SK-N-SH treated with all-trans-retinoic acid at 6 μM for 48 hours (cell line): Measurements from ENCODE around the gene CNPY1.

Source experiments
- ATAC-seq: fragments of 200-7000 bp; cut with Tn5 transposase; 3 replicates; pipeline ENCODE4 v1.9.1; 2020; ENCODE audit warnings: mild to moderate bottlenecking, moderate library complexity
- ARNTL ChIP-seq: fragments of 450-650 bp; formaldehyde crosslinking; IDR thresholded peaks from 2 replicates; pipeline ENCODE4 v1.5.0; 2020; ENCODE audit warnings: low read depth, mild to moderate bottlenecking, moderate library complexity, borderline replicate concordance
- BACH2 ChIP-seq: fragments of 250-450 bp; sonication (Bioruptor Pico); IDR thresholded peaks from 2 replicates; pipeline ENCODE4 v1.9.0; 2021; ENCODE audit warnings: mild to moderate bottlenecking, borderline replicate concordance
- CSDC2 ChIP-seq: fragments of 250-450 bp; sonication (Bioruptor Pico); IDR thresholded peaks from 2 replicates; pipeline ENCODE4 v1.5.0; 2020; ENCODE audit warnings: mild to moderate bottlenecking, moderate library complexity
- GLIS3 ChIP-seq: fragments of 250-450 bp; sonication (Bioruptor Pico); IDR thresholded peaks from 2 replicates; pipeline ENCODE4 v1.5.0; 2020; ENCODE audit warnings: mild to moderate bottlenecking, moderate library complexity
- ISL1 ChIP-seq: fragments of 250-450 bp; sonication (Bioruptor Pico); IDR thresholded peaks from 2 replicates; pipeline ENCODE4 v2.1.2; 2022; ENCODE audit warnings: mild to moderate bottlenecking, moderate library complexity
- OSR1 ChIP-seq: fragments of 250-450 bp; sonication (Bioruptor Pico); IDR thresholded peaks from 2 replicates; pipeline ENCODE4 v1.8.0; 2022; ENCODE audit warnings: moderate library complexity, mild to moderate bottlenecking, inconsistent platforms
- PPARA ChIP-seq: fragments of 250-450 bp; sonication (Bioruptor Pico); IDR thresholded peaks from 2 replicates; pipeline ENCODE4 v1.5.0; 2020; ENCODE audit warnings: mild to moderate bottlenecking, borderline replicate concordance
- RARB ChIP-seq: fragments of 250-450 bp; sonication (Bioruptor Pico); IDR thresholded peaks from 2 replicates; pipeline ENCODE4 v1.8.0; 2021; ENCODE audit warnings: mild to moderate bottlenecking, moderate library complexity
- SNAI2 ChIP-seq: fragments of 250-450 bp; sonication (Bioruptor Pico); IDR thresholded peaks from 2 replicates; pipeline ENCODE4 v1.5.0; 2020; ENCODE audit warnings: mild to moderate bottlenecking, moderate library complexity
- TCF4 ChIP-seq: fragments of 250-450 bp; sonication (Bioruptor Pico); IDR thresholded peaks from 2 replicates; pipeline ENCODE4 v1.8.0; 2021; ENCODE audit warnings: mild to moderate bottlenecking, moderate library complexity, borderline replicate concordance
- ZC3H10 ChIP-seq: fragments of 250-450 bp; sonication (Bioruptor Pico); IDR thresholded peaks from 2 replicates; pipeline ENCODE4 v1.5.1; 2021; ENCODE audit warnings: mild to moderate bottlenecking, moderate library complexity
- ZFP3 ChIP-seq: fragments of 250-450 bp; sonication (Bioruptor Pico); IDR thresholded peaks from 2 replicates; pipeline ENCODE4 v1.5.0; 2020; ENCODE audit warnings: mild to moderate bottlenecking, moderate library complexity
- ZFP30 ChIP-seq: fragments of 450-650 bp; formaldehyde crosslinking; IDR thresholded peaks from 2 replicates; pipeline ENCODE4 v1.5.0; 2022; ENCODE audit warnings: mild to moderate bottlenecking, moderate library complexity
- ZNF70 ChIP-seq: fragments of 450-650 bp; formaldehyde crosslinking; IDR thresholded peaks from 2 replicates; pipeline ENCODE4 v1.5.0; 2020; ENCODE audit warnings: mild to moderate bottlenecking, moderate library complexity
- ZNF8 ChIP-seq: fragments of 450-650 bp; formaldehyde crosslinking; IDR thresholded peaks from 2 replicates; pipeline ENCODE4 v1.5.0; 2020; ENCODE audit warnings: mild to moderate bottlenecking, moderate library complexity
- TF ChIP-seq, protein P1 (sequence below): fragments of 250-450 bp; sonication (Bioruptor Pico); IDR thresholded peaks from 2 replicates; pipeline ENCODE4 v1.5.1; 2021; ENCODE audit warnings: mild to moderate bottlenecking, moderate library complexity
- TF ChIP-seq, protein P2 (sequence below): fragments of 250-450 bp; sonication (Bioruptor Pico); IDR thresholded peaks from 2 replicates; pipeline ENCODE4 v1.5.1; 2020; ENCODE audit warnings: low read depth, mild to moderate bottlenecking, moderate library complexity
- TF ChIP-seq, protein P3 (sequence below): fragments of 250-450 bp; sonication (Bioruptor Pico); IDR thresholded peaks from 2 replicates; pipeline ENCODE4 v1.8.0; 2021; ENCODE audit warnings: low read depth, mild to moderate bottlenecking, moderate library complexity, borderline replicate concordance
- TF ChIP-seq, protein P4 (sequence below): fragments of 250-450 bp; sonication (Bioruptor Pico); IDR thresholded peaks from 2 replicates; pipeline ENCODE4 v1.5.0; 2020; ENCODE audit warnings: mild to moderate bottlenecking, moderate library complexity
- TF ChIP-seq, protein P5 (sequence below): fragments of 250-450 bp; sonication (Bioruptor Pico); IDR thresholded peaks from 2 replicates; pipeline ENCODE4 v1.8.0; 2020; ENCODE audit warnings: mild to moderate bottlenecking, moderate library complexity, borderline replicate concordance

The CNPY1 gene

DNA sequence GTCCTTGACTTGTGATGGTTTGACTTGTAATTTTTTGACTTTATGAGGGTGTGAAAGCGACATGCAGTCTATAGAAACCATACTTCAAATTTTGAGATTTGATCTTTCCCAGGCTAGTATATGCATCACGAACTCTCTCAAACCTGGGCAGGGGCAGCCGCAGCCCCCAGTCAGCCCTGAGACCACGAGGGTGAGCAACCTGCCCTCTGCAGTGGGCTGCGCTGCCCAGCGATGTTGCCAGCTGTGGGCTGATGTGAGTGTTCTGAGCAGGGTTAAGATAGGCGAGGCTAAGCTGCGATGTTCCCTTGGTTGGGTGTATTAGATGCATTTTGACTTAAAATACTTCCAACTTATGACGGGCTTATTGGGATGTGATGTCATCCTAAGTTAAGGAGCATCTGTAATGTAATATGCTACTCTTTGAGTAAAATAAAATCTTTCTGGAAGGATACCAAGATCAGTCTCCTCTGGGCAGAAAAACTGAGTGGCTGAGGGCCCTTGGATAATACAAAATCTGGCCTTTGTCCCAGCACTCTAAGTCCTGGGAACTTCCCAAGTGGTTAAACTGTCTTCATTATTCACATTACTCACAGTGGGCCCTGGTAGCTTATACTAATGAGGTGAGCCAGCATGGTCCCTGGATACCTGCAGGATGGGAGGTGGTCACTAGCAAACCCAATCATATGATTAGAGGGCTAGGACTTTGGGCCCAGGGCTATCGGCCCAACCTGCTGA, 28.4 kb upstream of the CNPY1 start (continued):
- no peak for TF ChIP-seq ZNF70

DNA sequence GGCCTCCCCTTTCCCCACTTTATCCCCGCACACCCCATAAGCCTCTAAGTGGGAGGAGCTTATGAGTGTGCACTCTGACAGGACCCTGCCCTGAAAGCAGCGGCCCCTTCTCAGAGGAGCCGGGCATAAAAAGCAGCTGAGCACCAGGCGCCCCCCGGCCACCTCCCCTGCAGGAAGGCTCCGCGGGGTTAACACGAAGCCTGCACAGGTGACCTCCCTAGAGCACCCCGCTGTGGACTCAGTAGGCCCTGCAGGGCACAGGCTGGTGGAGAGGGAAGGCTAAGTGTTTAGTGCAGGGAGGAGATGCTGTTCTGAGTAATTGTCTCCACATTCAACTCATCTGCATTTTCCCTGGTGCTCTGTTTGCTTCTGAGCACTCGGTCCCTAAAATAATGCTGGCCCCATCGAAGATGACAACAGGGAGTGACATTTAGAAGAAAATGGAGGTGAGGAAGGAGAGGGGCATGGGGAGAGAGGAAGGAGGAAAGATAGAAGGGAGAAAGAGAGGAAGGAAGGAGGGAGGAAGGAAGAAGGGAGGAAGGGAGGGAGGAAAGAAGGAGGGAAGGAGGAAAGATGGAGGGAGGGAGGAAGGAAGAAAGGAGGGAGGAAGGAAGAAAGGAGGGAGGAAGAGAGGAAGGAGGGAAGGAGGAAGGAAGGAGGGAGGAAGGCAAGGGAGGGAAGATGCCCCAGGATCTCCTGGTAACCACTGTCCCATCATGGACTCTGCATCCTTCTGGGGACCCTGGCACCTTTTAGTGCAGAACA, 25.4 kb upstream of the CNPY1 start:
- TF ChIP-seq TCF4 (CRISPR knock-in tag) (no peak), ARNTL (CRISPR knock-in tag) (no peak), OSR1 (CRISPR knock-in tag) (no peak), ZFP30 (no peak), BACH2 (CRISPR knock-in tag) (no peak), ZNF8 (no peak), GLIS3 (CRISPR knock-in tag) (no peak), SNAI2 (CRISPR knock-in tag) (no peak), ISL1 (CRISPR knock-in tag) (no peak), ZNF70 (no peak), CSDC2 (CRISPR knock-in tag) (no peak), ZFP3 (CRISPR knock-in tag) (no peak), RARB (CRISPR knock-in tag) (no peak)
- TF ChIP-seq, protein P1, sequence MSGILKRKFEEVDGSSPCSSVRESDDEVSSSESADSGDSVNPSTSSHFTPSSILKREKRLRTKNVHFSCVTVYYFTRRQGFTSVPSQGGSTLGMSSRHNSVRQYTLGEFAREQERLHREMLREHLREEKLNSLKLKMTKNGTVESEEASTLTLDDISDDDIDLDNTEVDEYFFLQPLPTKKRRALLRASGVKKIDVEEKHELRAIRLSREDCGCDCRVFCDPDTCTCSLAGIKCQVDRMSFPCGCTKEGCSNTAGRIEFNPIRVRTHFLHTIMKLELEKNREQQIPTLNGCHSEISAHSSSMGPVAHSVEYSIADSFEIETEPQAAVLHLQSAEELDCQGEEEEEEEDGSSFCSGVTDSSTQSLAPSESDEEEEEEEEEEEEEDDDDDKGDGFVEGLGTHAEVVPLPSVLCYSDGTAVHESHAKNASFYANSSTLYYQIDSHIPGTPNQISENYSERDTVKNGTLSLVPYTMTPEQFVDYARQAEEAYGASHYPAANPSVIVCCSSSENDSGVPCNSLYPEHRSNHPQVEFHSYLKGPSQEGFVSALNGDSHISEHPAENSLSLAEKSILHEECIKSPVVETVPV, result no peak
- TF ChIP-seq, protein P2, sequence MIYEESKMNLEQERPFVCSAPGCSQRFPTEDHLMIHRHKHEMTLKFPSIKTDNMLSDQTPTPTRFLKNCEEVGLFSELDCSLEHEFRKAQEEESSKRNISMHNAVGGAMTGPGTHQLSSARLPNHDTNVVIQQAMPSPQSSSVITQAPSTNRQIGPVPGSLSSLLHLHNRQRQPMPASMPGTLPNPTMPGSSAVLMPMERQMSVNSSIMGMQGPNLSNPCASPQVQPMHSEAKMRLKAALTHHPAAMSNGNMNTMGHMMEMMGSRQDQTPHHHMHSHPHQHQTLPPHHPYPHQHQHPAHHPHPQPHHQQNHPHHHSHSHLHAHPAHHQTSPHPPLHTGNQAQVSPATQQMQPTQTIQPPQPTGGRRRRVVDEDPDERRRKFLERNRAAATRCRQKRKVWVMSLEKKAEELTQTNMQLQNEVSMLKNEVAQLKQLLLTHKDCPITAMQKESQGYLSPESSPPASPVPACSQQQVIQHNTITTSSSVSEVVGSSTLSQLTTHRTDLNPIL (CRISPR knock-in tag), result no peak
- TF ChIP-seq, protein P3, sequence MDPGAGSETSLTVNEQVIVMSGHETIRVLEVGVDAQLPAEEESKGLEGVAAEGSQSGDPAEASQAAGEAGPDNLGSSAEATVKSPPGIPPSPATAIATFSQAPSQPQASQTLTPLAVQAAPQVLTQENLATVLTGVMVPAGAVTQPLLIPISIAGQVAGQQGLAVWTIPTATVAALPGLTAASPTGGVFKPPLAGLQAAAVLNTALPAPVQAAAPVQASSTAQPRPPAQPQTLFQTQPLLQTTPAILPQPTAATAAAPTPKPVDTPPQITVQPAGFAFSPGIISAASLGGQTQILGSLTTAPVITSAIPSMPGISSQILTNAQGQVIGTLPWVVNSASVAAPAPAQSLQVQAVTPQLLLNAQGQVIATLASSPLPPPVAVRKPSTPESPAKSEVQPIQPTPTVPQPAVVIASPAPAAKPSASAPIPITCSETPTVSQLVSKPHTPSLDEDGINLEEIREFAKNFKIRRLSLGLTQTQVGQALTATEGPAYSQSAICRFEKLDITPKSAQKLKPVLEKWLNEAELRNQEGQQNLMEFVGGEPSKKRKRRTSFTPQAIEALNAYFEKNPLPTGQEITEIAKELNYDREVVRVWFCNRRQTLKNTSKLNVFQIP (CRISPR knock-in tag), result no peak
- TF ChIP-seq, protein P4, sequence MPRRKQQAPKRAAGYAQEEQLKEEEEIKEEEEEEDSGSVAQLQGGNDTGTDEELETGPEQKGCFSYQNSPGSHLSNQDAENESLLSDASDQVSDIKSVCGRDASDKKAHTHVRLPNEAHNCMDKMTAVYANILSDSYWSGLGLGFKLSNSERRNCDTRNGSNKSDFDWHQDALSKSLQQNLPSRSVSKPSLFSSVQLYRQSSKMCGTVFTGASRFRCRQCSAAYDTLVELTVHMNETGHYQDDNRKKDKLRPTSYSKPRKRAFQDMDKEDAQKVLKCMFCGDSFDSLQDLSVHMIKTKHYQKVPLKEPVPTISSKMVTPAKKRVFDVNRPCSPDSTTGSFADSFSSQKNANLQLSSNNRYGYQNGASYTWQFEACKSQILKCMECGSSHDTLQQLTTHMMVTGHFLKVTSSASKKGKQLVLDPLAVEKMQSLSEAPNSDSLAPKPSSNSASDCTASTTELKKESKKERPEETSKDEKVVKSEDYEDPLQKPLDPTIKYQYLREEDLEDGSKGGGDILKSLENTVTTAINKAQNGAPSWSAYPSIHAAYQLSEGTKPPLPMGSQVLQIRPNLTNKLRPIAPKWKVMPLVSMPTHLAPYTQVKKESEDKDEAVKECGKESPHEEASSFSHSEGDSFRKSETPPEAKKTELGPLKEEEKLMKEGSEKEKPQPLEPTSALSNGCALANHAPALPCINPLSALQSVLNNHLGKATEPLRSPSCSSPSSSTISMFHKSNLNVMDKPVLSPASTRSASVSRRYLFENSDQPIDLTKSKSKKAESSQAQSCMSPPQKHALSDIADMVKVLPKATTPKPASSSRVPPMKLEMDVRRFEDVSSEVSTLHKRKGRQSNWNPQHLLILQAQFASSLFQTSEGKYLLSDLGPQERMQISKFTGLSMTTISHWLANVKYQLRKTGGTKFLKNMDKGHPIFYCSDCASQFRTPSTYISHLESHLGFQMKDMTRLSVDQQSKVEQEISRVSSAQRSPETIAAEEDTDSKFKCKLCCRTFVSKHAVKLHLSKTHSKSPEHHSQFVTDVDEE (CRISPR knock-in tag), result no peak
- no peak for ATAC-seq

DNA sequence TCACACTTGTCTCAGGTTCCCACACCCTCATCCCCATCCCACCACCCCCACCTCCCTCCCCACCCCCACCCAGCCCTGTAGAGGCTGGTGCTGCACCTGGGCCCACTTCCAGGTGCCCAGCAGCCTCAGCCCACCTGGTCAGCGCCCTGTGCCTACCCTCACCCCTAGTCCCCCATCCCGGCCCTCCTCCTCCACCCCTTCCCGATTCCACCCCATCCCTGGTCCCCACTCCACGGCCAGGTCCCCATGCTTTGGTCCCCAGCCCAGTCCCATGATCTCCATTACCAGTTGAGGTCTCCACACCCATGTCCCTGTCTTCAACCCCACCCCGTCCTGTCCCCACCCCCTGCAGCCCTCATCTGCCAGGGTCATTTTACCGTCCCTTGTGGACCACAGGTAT, 24.6 kb upstream of the CNPY1 start:
- no peak for TF ChIP-seq PPARA (CRISPR knock-in tag)
- no peak for TF ChIP-seq SNAI2 (CRISPR knock-in tag)
- TF ChIP-seq BACH2 (CRISPR knock-in tag), result no peak
- no peak for TF ChIP-seq GLIS3 (CRISPR knock-in tag)
- TF ChIP-seq ZC3H10, result no peak
- TF ChIP-seq, protein P3 (CRISPR knock-in tag), result no peak
- TF ChIP-seq, protein P5, sequence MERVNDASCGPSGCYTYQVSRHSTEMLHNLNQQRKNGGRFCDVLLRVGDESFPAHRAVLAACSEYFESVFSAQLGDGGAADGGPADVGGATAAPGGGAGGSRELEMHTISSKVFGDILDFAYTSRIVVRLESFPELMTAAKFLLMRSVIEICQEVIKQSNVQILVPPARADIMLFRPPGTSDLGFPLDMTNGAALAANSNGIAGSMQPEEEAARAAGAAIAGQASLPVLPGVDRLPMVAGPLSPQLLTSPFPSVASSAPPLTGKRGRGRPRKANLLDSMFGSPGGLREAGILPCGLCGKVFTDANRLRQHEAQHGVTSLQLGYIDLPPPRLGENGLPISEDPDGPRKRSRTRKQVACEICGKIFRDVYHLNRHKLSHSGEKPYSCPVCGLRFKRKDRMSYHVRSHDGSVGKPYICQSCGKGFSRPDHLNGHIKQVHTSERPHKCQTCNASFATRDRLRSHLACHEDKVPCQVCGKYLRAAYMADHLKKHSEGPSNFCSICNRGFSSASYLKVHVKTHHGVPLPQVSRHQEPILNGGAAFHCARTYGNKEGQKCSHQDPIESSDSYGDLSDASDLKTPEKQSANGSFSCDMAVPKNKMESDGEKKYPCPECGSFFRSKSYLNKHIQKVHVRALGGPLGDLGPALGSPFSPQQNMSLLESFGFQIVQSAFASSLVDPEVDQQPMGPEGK (CRISPR knock-in tag), result no peak
- TF ChIP-seq ISL1 (CRISPR knock-in tag), result no peak
- TF ChIP-seq, protein P4 (CRISPR knock-in tag), result no peak
- no peak for ATAC-seq
